Measurements from ENCODE around the gene FNDC3B.
"Not testable (repeated sequence)": the region's sequence is repeated elsewhere in the genome, so short reads cannot be mapped to it uniquely, and the experiment has no call there.

The FNDC3B gene

DNA sequence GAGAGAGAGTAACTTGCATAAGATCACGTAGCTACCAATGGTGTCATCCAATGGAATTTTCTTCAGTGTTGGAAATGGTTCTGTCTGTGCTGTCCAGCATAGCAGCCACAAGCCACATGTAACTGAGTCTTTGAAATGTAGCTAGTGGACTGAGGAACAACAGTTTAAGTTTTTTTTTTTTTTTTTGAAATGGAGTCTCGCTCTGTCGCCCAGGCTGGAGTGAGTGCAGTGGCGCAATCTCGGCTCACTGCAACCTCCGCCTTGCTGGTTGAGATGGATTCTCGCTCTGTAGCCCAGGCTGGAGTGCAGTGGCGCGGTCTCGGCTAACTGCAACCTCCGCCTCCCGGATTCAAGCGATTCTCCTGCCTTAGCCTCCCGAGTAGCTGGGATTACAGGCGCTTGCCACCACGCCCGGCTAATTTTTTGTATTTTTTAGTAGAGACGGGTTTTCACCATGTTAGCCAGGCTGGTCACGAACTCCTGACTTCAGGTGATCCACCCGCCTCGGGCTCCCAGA is 3.3 kb downstream of the FNDC3B start:
- Histone ChIP-seq H3K36me3 (ENCODE audit: control insufficient read depth, insufficient read depth, low read length) (peaks cover 32% of the 10 kb centered on the region), H3K4me1 (ENCODE audit: control insufficient read depth, insufficient read depth, low read length, poor library complexity, severe bottlenecking) (peaks cover 28% of the 10 kb centered on the region), H3K4me3 (ENCODE audit: extremely low read depth, insufficient read depth, low read length, poor library complexity, severe bottlenecking) (peak overlapping the region; percentile 98)
- H3K27ac ChIP-seq (ENCODE audit: low read depth, low read length, severe bottlenecking); H3K9me3 ChIP-seq (ENCODE audit: control insufficient read depth, low read length): not testable (repeated sequence)
- 91 to 94% methylated on average over 15 to 21 of the region's 21 CpGs for WGBS, 2 experiments (ENCODE audit: insufficient coverage in 2 of 2)

DNA sequence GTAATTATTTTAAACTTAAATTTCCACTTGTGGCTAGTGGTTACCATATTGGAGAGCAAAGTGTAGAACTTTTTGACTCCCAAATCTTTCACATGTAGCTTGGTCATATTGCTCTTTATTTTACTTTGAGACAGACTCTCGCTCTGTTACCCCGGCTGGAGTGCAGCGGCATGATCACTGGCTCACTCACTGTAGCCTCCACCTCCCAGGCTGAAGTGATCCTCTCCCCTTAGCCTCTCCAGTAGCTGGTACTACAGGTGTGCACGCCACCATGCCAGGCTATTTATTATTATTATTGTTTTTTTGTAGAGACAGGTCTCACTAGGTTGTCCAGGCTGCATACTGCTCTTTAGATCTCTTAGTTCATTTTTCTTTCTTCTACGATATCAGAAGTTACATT is 3.9 kb downstream of the FNDC3B start:
- Histone ChIP-seq H3K4me3 (ENCODE audit: extremely low read depth, insufficient read depth, low read length, poor library complexity, severe bottlenecking) (peak overlapping the region; percentile 7), H3K9me3 (ENCODE audit: control insufficient read depth, low read length) (no peaks in the 10 kb centered on the region), H3K27ac (ENCODE audit: low read depth, low read length, severe bottlenecking) (no peak overlapping the region), H3K4me1 (ENCODE audit: control insufficient read depth, insufficient read depth, low read length, poor library complexity, severe bottlenecking) (peaks cover 28% of the 10 kb centered on the region), H3K36me3 (ENCODE audit: control insufficient read depth, insufficient read depth, low read length) (peaks cover 35% of the 10 kb centered on the region)
- 97 to 100% methylated on average over 3 of the region's 5 CpGs for WGBS, 2 experiments (ENCODE audit: insufficient coverage in 2 of 2)

DNA sequence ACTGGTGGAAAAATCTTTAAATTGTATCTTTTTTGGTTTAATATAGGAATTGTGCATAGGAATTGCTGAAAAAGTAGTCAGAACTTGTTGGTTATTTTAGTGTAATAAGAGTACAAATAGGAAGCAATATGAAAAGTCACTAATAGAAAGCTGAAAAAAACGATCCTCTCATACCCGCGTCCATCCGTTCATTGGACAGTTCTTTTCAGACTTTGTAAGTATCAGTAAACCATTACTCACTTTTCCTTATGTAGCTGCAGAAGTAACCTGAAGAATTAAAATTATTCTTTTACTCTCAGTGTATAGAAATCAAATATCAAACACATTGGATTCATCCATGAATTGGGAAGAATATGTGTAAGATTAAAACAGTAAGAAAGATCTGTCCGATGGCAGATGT is 4.4 kb downstream of the FNDC3B start:
- whole genome bisulfite sequencing, 2 experiments (ENCODE audit: insufficient coverage in 2 of 2): 100% methylated on average over 4 of the region's 5 CpGs; no CpG with 5 or more reads in 1 of the 2 experiments
- H3K4me3 ChIP-seq (ENCODE audit: extremely low read depth, insufficient read depth, low read length, poor library complexity, severe bottlenecking): no peak overlapping the region

DNA sequence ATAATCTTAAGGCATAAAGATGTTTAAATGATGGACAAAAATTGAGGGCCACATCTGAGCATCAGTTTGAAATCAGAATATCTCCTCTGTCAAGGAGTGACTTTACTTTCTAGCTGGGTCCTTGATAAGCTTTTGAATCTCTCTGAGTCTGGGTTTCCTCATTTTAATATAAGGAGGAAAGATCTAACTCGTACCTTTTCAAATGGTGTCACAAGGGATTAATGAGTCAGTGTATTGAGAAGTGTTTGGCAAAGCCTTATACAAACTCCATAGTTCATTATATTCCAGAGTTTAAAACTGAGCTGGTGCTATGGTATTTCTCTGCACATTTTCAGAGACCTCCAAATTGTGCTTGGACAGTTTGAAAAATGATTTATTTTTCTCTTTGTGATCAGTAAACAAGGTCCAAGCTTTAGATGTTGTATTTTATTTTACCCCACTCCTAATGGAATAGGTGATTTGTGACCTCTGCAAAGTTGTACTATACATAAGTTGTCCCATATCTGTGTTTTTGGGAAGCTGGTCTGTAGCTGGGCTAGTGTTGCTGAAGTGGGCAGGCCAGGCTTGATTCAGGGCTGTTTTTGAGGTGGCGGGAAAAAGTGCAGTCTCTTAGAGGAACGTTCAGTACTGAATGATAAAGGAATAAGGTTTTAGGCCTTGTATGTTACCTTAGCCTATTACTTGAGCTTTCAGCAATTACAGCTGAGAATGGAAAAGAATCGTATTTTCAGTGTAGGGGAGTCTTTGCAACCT is 5.6 kb downstream of the FNDC3B start:
- peaks cover 48% of the 10 kb centered on the region for H3K36me3 ChIP-seq (ENCODE audit: control insufficient read depth, insufficient read depth, low read length)

More for the DNA sequence above, 4.4 kb downstream of the FNDC3B start:
- H3K9me3 ChIP-seq (ENCODE audit: control insufficient read depth, low read length): no peaks in the 10 kb centered on the region
- H3K27ac ChIP-seq (ENCODE audit: low read depth, low read length, severe bottlenecking): no peak overlapping the region
- peaks cover 23% of the 10 kb centered on the region for H3K4me1 ChIP-seq (ENCODE audit: control insufficient read depth, insufficient read depth, low read length, poor library complexity, severe bottlenecking)
- H3K36me3 ChIP-seq (ENCODE audit: control insufficient read depth, insufficient read depth, low read length): peaks cover 35% of the 10 kb centered on the region

DNA sequence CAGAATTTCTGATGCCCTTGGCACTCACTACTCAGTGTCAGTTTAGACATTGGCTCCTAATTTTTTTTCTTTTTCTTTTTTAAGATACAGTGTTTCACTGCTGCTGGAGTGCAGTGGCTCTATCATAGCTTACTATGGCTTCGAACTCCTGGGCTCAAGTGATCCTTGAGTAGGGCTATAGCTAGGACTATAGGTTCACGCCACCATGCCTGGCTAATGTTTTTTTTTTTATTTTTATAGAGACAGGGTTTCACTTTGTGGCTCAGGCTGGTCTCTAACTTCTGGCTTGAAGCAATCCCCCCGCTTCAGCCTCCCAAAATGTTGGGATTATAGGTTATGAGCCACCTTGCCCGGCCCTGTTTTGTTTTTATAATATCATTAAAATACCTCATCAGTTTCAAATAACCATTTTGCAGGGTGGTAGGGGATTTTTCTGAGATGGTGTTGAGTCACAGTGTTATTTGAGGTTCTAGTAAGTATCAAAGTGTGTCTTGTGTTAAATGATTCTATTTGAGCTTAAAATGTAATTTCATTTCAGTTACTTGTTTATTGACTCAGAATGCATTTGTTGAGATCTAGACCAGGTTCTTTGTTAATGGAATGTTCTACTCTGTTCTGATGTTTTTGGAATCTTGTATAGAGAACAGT is 7.0 kb downstream of the FNDC3B start:
- H3K4me1 ChIP-seq (ENCODE audit: control insufficient read depth, insufficient read depth, low read length, poor library complexity, severe bottlenecking): peaks cover 22% of the 10 kb centered on the region
- H3K9me3 ChIP-seq (ENCODE audit: control insufficient read depth, low read length): no peaks in the 10 kb centered on the region
- H3K36me3 ChIP-seq (ENCODE audit: control insufficient read depth, insufficient read depth, low read length): peaks cover 62% of the 10 kb centered on the region
- no peak overlapping the region for H3K4me3 ChIP-seq (ENCODE audit: extremely low read depth, insufficient read depth, low read length, poor library complexity, severe bottlenecking)
- 88 to 100% methylated on average over 1 of the region's 4 CpGs for whole genome bisulfite sequencing, 2 experiments (ENCODE audit: insufficient coverage in 2 of 2)
- H3K27ac ChIP-seq (ENCODE audit: low read depth, low read length, severe bottlenecking): no peak overlapping the region

More for the DNA sequence above, 5.6 kb downstream of the FNDC3B start:
- no peaks in the 10 kb centered on the region for H3K9me3 ChIP-seq (ENCODE audit: control insufficient read depth, low read length)
- H3K27ac ChIP-seq (ENCODE audit: low read depth, low read length, severe bottlenecking): no peak overlapping the region
- peaks cover 22% of the 10 kb centered on the region for H3K4me1 ChIP-seq (ENCODE audit: control insufficient read depth, insufficient read depth, low read length, poor library complexity, severe bottlenecking)
- 80 to 87% methylated on average over 2 of the region's 4 CpGs for WGBS, 2 experiments (ENCODE audit: insufficient coverage in 2 of 2)
- no peak overlapping the region for H3K4me3 ChIP-seq (ENCODE audit: extremely low read depth, insufficient read depth, low read length, poor library complexity, severe bottlenecking)

DNA sequence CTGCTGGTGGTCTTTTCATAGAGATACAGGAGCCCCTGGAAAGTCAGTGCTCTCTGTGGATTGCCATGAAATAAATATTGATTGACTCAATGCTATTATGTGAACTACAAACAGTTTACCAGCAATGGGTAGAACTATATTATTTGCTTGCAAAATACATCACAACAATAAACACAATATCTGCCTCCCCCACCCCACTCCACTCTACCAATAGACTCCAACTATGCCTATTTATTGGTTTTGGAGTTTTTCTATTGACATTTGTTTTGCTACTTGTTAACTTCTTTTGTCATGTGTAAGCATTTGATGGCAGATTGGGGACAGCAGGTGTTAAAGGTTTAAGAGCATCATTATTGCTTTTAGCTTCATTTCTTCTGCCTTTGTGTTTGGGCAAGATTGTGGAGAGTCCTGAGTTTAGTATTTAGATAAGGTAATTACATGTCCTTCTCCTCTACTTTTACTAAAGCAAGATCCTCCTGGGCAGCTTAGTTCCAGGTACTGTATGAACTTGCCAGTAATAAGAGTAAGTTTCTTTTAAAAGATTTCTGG is 8.3 kb downstream of the FNDC3B start:
- no peaks in the 10 kb centered on the region for H3K9me3 ChIP-seq (ENCODE audit: control insufficient read depth, low read length)
- H3K27ac ChIP-seq (ENCODE audit: low read depth, low read length, severe bottlenecking): no peak overlapping the region
- H3K4me1 ChIP-seq (ENCODE audit: control insufficient read depth, insufficient read depth, low read length, poor library complexity, severe bottlenecking): peaks cover 15% of the 10 kb centered on the region
- H3K36me3 ChIP-seq (ENCODE audit: control insufficient read depth, insufficient read depth, low read length): peaks cover 69% of the 10 kb centered on the region
- H3K4me3 ChIP-seq (ENCODE audit: extremely low read depth, insufficient read depth, low read length, poor library complexity, severe bottlenecking): no peak overlapping the region

DNA sequence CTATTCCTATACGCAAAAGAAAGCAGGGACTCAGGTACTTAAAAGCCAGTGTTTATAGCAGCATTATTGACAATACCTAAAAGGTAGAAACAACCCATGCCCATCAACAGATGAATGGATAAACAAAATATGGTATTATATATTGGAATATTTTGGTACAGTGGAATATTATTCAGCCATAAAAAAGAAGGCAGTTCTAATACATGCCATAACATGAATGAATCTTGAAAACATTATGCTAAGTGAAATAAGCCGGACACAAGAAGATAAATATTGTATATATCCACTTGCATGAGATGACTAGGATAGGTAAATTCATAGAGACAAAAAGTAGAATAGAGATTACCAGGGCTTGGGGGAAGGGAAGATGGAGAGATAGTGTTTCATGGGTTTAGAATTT is 9.2 kb downstream of the FNDC3B start:
- Histone ChIP-seq H3K36me3 (ENCODE audit: control insufficient read depth, insufficient read depth, low read length) (peaks cover 72% of the 10 kb centered on the region), H3K27ac (ENCODE audit: low read depth, low read length, severe bottlenecking) (no peak overlapping the region), H3K4me1 (ENCODE audit: control insufficient read depth, insufficient read depth, low read length, poor library complexity, severe bottlenecking) (peaks cover 11% of the 10 kb centered on the region), H3K4me3 (ENCODE audit: extremely low read depth, insufficient read depth, low read length, poor library complexity, severe bottlenecking) (no peak overlapping the region), H3K9me3 (ENCODE audit: control insufficient read depth, low read length) (no peaks in the 10 kb centered on the region)
- no CpG with 5 or more reads among the region's 2 CpGs for WGBS, 2 experiments (ENCODE audit: insufficient coverage in 2 of 2)

DNA sequence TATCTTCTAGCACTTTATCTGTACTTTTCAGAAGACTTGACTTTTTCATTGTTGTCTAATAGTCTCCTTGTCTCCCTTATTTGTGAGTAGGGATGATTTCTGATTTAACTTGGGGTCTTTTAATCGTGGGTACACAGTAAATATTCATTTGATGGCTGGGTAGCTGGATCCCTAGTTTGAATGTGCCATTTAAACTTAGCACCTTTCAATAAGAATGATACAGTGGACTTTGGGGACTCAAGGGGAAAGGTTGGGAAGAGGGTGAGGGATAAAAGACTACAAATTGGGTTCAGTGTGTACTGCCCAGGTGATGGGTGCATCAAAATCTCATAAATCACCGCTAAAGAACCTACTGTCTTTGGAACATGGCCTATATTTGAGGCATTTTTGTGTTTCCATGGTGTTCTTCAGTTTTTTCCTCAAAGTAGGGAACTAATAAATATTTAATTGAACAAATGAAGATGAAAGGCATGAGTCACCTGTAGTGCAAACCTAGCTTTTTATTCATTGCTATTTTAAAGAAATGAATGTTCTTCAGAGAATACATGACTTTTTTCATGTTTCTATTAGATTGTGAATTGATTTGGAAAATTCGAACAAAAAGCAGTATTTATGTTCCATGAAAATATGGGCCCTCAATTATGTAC is 12.1 kb downstream of the FNDC3B start:
- no peaks in the 10 kb centered on the region for H3K9me3 ChIP-seq (ENCODE audit: control insufficient read depth, low read length)
- H3K36me3 ChIP-seq (ENCODE audit: control insufficient read depth, insufficient read depth, low read length): peaks cover 66% of the 10 kb centered on the region
- peaks cover 19% of the 10 kb centered on the region for H3K4me1 ChIP-seq (ENCODE audit: control insufficient read depth, insufficient read depth, low read length, poor library complexity, severe bottlenecking)
- H3K27ac ChIP-seq (ENCODE audit: low read depth, low read length, severe bottlenecking): no peak overlapping the region
- WGBS, 2 experiments (ENCODE audit: insufficient coverage in 2 of 2): 100% methylated on average over 1 of the region's 3 CpGs; no CpG with 5 or more reads in 1 of the 2 experiments
- no peak overlapping the region for H3K4me3 ChIP-seq (ENCODE audit: extremely low read depth, insufficient read depth, low read length, poor library complexity, severe bottlenecking)

DNA sequence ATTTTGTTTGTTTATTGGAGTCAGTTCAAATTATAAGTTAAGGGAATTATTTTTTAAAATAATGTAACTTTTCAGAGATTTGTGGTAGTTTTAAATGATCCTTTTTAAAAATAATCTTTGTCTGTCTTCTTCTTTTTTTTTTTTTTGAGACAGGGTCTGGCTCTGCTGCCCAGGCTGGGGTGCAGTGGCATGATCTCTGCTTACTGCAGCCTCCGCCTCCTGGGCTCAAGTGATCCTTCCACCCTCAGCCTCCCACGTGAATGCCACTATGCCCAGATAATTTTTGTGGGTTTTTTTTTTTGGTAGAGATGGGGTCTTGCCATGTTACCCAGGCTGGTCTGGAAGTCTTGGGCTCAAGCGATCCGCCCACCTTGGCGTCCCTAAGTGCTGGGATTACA is 12.6 kb downstream of the FNDC3B start:
- Histone ChIP-seq H3K4me3 (ENCODE audit: extremely low read depth, insufficient read depth, low read length, poor library complexity, severe bottlenecking) (no peak overlapping the region), H3K9me3 (ENCODE audit: control insufficient read depth, low read length) (no peaks in the 10 kb centered on the region), H3K4me1 (ENCODE audit: control insufficient read depth, insufficient read depth, low read length, poor library complexity, severe bottlenecking) (peaks cover 23% of the 10 kb centered on the region), H3K36me3 (ENCODE audit: control insufficient read depth, insufficient read depth, low read length) (peaks cover 69% of the 10 kb centered on the region), H3K27ac (ENCODE audit: low read depth, low read length, severe bottlenecking) (no peak overlapping the region)
- WGBS, 2 experiments (ENCODE audit: insufficient coverage in 2 of 2): 100% methylated on average over 1 of the region's 5 CpGs; no CpG with 5 or more reads in 1 of the 2 experiments

DNA sequence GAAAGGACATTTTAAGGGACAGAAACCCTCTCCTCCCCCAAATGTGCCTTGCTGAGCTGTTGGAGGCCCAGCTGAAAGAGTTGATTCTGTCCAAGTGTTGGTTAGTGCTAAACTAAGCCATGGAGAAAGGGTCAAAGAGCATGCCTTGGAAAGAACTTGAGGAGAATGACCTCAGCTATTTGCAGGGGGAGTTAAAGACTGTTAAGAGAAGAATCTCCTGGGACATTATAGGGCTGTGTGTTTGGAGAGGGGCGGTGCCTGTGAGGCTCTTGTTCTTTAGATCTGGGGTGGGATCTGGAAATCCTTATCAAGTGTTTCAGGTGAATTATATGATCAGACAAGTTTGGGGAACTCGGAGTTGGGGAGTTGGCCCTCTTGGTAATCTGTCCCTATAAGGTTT is 13.0 kb downstream of the FNDC3B start:
- Histone ChIP-seq H3K4me1 (ENCODE audit: control insufficient read depth, insufficient read depth, low read length, poor library complexity, severe bottlenecking) (peaks cover 23% of the 10 kb centered on the region), H3K27ac (ENCODE audit: low read depth, low read length, severe bottlenecking) (no peak overlapping the region), H3K9me3 (ENCODE audit: control insufficient read depth, low read length) (no peaks in the 10 kb centered on the region), H3K4me3 (ENCODE audit: extremely low read depth, insufficient read depth, low read length, poor library complexity, severe bottlenecking) (no peak overlapping the region), H3K36me3 (ENCODE audit: control insufficient read depth, insufficient read depth, low read length) (peaks cover 71% of the 10 kb centered on the region)
- 92 to 100% methylated on average over 2 of the region's 2 CpGs for WGBS, 2 experiments (ENCODE audit: insufficient coverage in 2 of 2)
